ENCODE measurements around the gene CERS6. TPM values are rescaled to one million over a fixed set of nuclear protein-coding genes. Genes with fewer than 3 reads are reported as not detected.

CERS6 gene
- total RNA-seq, 2 donors from 2014 or later: 13.7 to 15.8 TPM

DNA sequence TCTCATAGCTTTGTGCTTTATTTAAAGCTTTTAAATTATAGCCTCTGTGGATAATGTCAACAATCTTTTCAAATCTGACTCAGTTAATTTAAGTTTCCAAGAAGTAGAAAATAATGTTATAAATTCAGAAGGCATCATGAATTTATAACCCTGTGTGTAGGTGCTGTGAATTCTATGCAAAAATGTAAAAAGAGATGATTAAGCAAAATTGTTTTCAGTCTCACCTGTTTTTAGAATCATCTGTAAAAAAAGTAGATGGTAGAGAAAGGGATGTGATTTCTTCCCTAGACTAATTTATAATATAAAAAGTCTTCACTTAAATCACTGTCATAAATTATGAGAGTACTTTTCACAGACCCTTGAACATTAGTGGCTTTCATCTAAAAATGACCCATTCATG, 260.8 kb downstream of the CERS6 start:
- Histone ChIP-seq H3K36me3 (no peaks in the 10 kb centered on the region), H3K4me3 (no peak overlapping the region), H3K27me3 (replicated peaks; ENCODE audit: insufficient read depth) (no peaks in the 10 kb centered on the region), H3K4me1 (ENCODE audit: control insufficient read depth in 1 of 2, low read depth in 2 of 2) (no peaks in the 10 kb centered on the region), H3K27ac (no peak overlapping the region), H3K9me3 (no peaks in the 10 kb centered on the region)
- ATAC-seq (ENCODE audit: insufficient number of reproducible peaks, low FRiP score, low read depth): no peak
- TF ChIP-seq, protein P1, sequence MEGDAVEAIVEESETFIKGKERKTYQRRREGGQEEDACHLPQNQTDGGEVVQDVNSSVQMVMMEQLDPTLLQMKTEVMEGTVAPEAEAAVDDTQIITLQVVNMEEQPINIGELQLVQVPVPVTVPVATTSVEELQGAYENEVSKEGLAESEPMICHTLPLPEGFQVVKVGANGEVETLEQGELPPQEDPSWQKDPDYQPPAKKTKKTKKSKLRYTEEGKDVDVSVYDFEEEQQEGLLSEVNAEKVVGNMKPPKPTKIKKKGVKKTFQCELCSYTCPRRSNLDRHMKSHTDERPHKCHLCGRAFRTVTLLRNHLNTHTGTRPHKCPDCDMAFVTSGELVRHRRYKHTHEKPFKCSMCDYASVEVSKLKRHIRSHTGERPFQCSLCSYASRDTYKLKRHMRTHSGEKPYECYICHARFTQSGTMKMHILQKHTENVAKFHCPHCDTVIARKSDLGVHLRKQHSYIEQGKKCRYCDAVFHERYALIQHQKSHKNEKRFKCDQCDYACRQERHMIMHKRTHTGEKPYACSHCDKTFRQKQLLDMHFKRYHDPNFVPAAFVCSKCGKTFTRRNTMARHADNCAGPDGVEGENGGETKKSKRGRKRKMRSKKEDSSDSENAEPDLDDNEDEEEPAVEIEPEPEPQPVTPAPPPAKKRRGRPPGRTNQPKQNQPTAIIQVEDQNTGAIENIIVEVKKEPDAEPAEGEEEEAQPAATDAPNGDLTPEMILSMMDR (IDR thresholded peaks at IDR 0.05): no peak
- DNase-seq (ENCODE audit: low spot score): no peak

DNA sequence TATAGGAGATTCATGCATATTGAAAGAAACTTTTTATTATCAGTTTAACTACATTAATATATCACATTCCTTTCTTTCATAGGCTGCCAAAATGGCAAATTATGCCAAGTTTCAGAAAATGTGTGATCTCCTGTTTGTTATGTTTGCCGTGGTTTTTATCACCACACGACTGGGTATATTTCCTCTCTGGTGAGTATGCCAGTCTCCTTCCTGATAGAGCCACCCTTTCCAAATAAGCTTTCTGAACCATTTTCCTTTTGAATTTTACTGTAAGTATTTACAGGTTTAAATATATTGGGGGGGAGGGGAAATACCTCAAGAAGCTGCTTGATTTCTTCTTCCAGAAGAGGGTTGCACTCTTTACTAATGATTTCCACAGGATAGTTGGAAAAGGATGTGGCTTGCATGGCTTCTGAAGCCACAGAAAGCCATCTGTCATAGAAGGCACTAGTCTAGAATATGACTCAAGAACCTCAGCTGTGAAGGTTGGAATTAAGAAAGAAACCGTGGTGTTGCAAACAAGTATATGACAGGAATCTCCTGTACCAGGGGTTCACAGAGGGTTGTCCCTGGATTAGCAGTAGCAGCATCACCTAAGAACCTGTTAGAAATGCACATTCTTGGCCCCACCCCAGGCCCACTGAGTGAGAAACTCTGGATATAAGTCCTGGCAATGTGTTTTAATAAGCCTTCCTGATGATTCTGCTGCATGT, 261.9 kb downstream of the CERS6 start:
- Histone ChIP-seq H3K4me3 (no peak overlapping the region), H3K27me3 (replicated peaks; ENCODE audit: insufficient read depth) (no peaks in the 10 kb centered on the region), H3K4me1 (ENCODE audit: control insufficient read depth in 1 of 2, low read depth in 2 of 2) (no peaks in the 10 kb centered on the region), H3K36me3 (no peaks in the 10 kb centered on the region), H3K9me3 (no peaks in the 10 kb centered on the region), H3K27ac (no peak overlapping the region)
- TF ChIP-seq, protein P1 (IDR thresholded peaks at IDR 0.05): no peak
- ATAC-seq (ENCODE audit: insufficient number of reproducible peaks, low FRiP score, low read depth) (no peak), DNase-seq (ENCODE audit: low spot score) (no peak)

DNA sequence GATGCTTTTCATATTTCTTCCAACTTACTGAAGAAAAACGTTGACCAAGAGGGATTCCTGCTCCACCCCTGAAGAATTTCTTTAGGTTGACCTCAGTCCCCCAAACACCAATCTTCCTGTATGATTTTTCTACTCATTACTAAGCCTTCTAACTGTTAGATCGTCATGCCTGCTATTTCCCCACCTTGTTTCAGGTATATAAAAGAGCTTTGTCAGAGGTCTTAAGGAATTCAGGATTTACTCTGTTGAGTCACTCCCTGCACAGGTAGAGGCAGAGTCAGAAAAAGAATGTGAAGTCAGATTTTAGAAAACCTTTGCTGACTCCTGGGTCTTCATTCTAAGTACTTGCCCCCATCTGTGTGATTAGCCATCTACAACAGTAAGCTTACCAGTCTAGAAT, 262.6 kb downstream of the CERS6 start:
- H3K9me3 ChIP-seq: no peaks in the 10 kb centered on the region
- no peaks in the 10 kb centered on the region for H3K27me3 ChIP-seq (replicated peaks; ENCODE audit: insufficient read depth)
- TF ChIP-seq, protein P1 (IDR thresholded peaks at IDR 0.05): no peak
- ATAC-seq (ENCODE audit: insufficient number of reproducible peaks, low FRiP score, low read depth) (no peak), DNase-seq (ENCODE audit: low spot score) (no peak)
- H3K36me3 ChIP-seq: no peaks in the 10 kb centered on the region
- no peaks in the 10 kb centered on the region for H3K4me1 ChIP-seq (ENCODE audit: control insufficient read depth in 1 of 2, low read depth in 2 of 2)
- H3K4me3 ChIP-seq: no peak overlapping the region
- H3K27ac ChIP-seq: no peak overlapping the region

DNA sequence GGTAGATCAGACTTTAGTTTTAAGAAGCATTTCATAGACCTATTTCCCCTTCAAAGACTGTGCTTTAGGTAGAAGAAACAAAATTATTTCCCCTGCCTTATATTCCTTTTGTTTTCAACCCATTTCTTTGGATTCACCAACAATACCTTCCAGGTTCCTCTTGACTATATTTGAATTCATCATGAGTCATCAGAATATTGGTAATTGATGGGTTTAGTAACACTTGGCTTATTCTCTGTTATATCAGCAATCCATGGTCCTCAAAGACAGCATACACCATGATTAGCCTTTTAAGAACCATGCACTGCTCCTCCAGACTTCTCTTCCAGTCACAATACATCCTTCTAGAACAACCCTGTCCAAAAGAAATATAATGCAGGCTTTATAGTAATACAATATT, 263.4 kb downstream of the CERS6 start:
- Histone ChIP-seq H3K4me3 (no peak overlapping the region), H3K27me3 (replicated peaks; ENCODE audit: insufficient read depth) (no peaks in the 10 kb centered on the region), H3K27ac (no peak overlapping the region), H3K4me1 (ENCODE audit: control insufficient read depth in 1 of 2, low read depth in 2 of 2) (no peaks in the 10 kb centered on the region), H3K9me3 (no peaks in the 10 kb centered on the region), H3K36me3 (no peaks in the 10 kb centered on the region)
- no peak for ATAC-seq (ENCODE audit: insufficient number of reproducible peaks, low FRiP score, low read depth)
- TF ChIP-seq, protein P1 (IDR thresholded peaks at IDR 0.05): no peak
- DNase-seq (ENCODE audit: low spot score): no peak

DNA sequence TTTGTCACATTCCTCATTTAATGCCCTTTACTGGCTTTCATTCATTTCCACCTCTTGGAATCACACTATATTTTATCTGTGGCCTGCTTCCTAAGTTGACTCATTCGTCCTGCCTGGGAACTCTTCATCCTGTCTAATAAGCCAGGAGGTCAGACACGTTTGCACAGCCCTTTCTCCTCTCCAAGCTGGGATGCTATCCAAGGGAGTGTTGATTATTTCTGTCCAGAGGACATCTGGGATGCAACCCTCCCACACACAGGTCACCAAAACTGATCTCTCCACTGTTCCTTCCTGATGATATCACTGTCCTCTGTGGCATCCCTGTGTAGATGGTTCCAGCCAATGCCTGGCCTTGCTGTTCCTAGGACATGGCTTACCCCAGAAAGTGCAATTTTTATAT, 266.5 kb downstream of the CERS6 start:
- no peak overlapping the region for H3K27ac ChIP-seq
- H3K9me3 ChIP-seq: no peaks in the 10 kb centered on the region
- H3K4me3 ChIP-seq: no peak overlapping the region
- DNase-seq (ENCODE audit: low spot score): no peak
- TF ChIP-seq, protein P1 (IDR thresholded peaks at IDR 0.05): no peak
- H3K4me1 ChIP-seq (ENCODE audit: control insufficient read depth in 1 of 2, low read depth in 2 of 2): no peaks in the 10 kb centered on the region
- no peaks in the 10 kb centered on the region for H3K27me3 ChIP-seq (replicated peaks; ENCODE audit: insufficient read depth)
- H3K36me3 ChIP-seq: no peaks in the 10 kb centered on the region
- no peak for ATAC-seq (ENCODE audit: insufficient number of reproducible peaks, low FRiP score, low read depth)
